HepG2 (cell line): ENCODE measurements around the gene MRPS34. TPM values are rescaled to one million over a fixed set of nuclear protein-coding genes. Genes with fewer than 3 reads are reported as not detected.

Source experiments
- MBD4 ChIP-seq: IDR thresholded peaks from 2 replicates; pipeline ENCODE4 v1.6.1; 2012; ENCODE audit warnings: low read length, inconsistent platforms, borderline replicate concordance
- MED8 ChIP-seq: sonication (generic); formaldehyde crosslinking; IDR thresholded peaks from 2 replicates; pipeline ENCODE4 v1.8.1; 2023; ENCODE audit warnings: mild to moderate bottlenecking, missing genetic modification reagents; ENCODE audit not compliant: insufficient replicate concordance
- PAX8 ChIP-seq: sonication (generic); formaldehyde crosslinking; IDR thresholded peaks from 2 replicates; pipeline ENCODE4 v1.8.0; 2022; ENCODE audit warnings: mild to moderate bottlenecking, missing genetic modification reagents, borderline replicate concordance
- ZBTB44 ChIP-seq: sonication (generic); formaldehyde crosslinking; IDR thresholded peaks from 2 replicates; pipeline ENCODE4 v1.4.0; 2020; ENCODE audit warnings: missing genetic modification reagents
- ZFP37 ChIP-seq: sonication (generic); formaldehyde crosslinking; IDR thresholded peaks from 2 replicates; pipeline ENCODE4 v1.4.0; 2020; ENCODE audit warnings: missing genetic modification reagents, borderline replicate concordance
- ZNF407 ChIP-seq: sonication (generic); formaldehyde crosslinking; IDR thresholded peaks from one replicate; pipeline ENCODE4 v1.5.1; 2020; ENCODE audit warnings: mild to moderate bottlenecking, missing genetic modification reagents; ENCODE audit errors: not compliant biosample characterization
- ZNF770 ChIP-seq: sonication (generic); formaldehyde crosslinking; IDR thresholded peaks from 2 replicates; pipeline ENCODE4 v1.5.0; 2020; ENCODE audit warnings: mild to moderate bottlenecking, missing genetic modification reagents
- polyA plus RNA-seq, 8 experiments: library from polyadenylated mRNA; depleted of rRNA in 3 of 8; stranded (reverse) in 7 of 8; unstranded in 1 of 8; fragments of >200 nt; fragmentation: Illumina TruSeq in 4 of 8; extraction: Trizol in 4 of 8; gene quantifications; 2 replicates each; pipeline versions ENCODE4 v1.2.1 to v1.2.3, GENCODE V29; 2011 to 2016; ENCODE audit warnings: low read depth in 4 of 8, missing spikeins in 1 of 8, mixed read lengths in 1 of 8; ENCODE audit not compliant: insufficient read depth in 1 of 8
- total RNA-seq, 5 experiments: library from RNA; depleted of rRNA; stranded (reverse); fragments of >200 nt; fragmentation: Illumina TruSeq; extraction: Trizol; gene quantifications; 2 replicates each; pipeline ENCODE4 v1.2.3, GENCODE V29; 2016; ENCODE audit warnings: low read depth in 1 of 5
- TF ChIP-seq, protein P1 (sequence below): sonication (generic); formaldehyde crosslinking; IDR thresholded peaks from 2 replicates; pipeline ENCODE4 v1.9.0; 2021; ENCODE audit warnings: missing genetic modification reagents, borderline replicate concordance

Gene MRPS34
- total and polyA plus RNA-seq, 2 of the 13 experiments (the other 11 are each of a cell fraction or from before 2014, with no cell fraction given) = 63.5 to 131 TPM

DNA sequence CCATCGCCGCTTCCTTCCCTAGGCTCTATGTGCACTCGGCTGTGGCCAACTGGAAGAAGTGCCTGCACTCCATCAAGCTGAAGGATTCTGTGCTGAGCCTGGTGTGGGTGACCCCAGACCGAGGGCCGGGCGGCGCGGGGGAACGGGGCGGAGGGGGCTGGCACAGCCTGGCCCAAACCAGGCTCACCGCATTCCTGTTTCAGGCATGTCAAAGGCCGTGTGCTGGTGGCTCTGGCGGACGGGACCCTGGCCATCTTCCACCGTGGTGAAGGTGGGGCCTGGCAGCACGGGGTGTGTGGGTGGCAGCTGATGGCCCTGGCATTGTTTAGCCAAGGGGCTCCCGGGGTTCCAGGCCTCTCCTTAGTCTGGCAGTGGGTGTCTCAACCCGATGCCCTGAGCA lies 6.2 kb downstream of the MRPS34 start (continued):
- TF ChIP-seq ZNF407 (CRISPR knock-in tag) (no peak), MED8 (CRISPR knock-in tag) (no peak), ZBTB44 (CRISPR knock-in tag) (no peak), PAX8 (CRISPR knock-in tag) (no peak), ZFP37 (CRISPR knock-in tag) (no peak), ZNF770 (CRISPR knock-in tag) (no peak), MBD4 (no peak)
- TF ChIP-seq, protein P1, sequence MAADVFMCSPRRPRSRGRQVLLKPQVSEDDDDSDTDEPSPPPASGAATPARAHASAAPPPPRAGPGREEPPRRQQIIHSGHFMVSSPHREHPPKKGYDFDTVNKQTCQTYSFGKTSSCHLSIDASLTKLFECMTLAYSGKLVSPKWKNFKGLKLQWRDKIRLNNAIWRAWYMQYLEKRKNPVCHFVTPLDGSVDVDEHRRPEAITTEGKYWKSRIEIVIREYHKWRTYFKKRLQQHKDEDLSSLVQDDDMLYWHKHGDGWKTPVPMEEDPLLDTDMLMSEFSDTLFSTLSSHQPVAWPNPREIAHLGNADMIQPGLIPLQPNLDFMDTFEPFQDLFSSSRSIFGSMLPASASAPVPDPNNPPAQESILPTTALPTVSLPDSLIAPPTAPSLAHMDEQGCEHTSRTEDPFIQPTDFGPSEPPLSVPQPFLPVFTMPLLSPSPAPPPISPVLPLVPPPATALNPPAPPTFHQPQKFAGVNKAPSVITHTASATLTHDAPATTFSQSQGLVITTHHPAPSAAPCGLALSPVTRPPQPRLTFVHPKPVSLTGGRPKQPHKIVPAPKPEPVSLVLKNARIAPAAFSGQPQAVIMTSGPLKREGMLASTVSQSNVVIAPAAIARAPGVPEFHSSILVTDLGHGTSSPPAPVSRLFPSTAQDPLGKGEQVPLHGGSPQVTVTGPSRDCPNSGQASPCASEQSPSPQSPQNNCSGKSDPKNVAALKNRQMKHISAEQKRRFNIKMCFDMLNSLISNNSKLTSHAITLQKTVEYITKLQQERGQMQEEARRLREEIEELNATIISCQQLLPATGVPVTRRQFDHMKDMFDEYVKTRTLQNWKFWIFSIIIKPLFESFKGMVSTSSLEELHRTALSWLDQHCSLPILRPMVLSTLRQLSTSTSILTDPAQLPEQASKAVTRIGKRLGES (CRISPR knock-in tag) = no peak
